ENCODE data around the gene MAML1. TPM values are rescaled to one million over a fixed set of nuclear protein-coding genes. Genes with fewer than 3 reads are reported as not detected.
A peak's percentile ranks its signal among the peaks of the same experiment; 100 is the strongest.

The MAML1 gene
- total RNA-seq, 2 donors from 2014 or later: 29.7 TPM

- Histone ChIP-seq H3K4me3 (no peak overlapping the region), H3K36me3 (peaks cover 16% of the 10 kb centered on the region), H3K9me3 (no peaks in the 10 kb centered on the region), H3K27me3 (no peaks in the 10 kb centered on the region), H3K4me1 (peaks cover 56% of the 10 kb centered on the region), H3K27ac (no peak overlapping the region), H3K9ac (ENCODE audit: low read depth in 2 of 2, low read length in 2 of 2) (peak overlapping the region in 1 of 2 donors; percentile 46)
- no peak for TF ChIP-seq CTCF (IDR thresholded peaks at IDR 0.05)
- peak; percentile 15 for DNase-seq
- intact Hi-C loops (cut with DNase I): no loop called here
Measured at GRCh38 chr5:179823937-179824744, 91.5 kb downstream of the MAML1 start.

GRCh38 chr5:179824745-179825112 is 92.1 kb downstream of the MAML1 start:
- Histone ChIP-seq H3K27ac (no peak overlapping the region), H3K9ac (ENCODE audit: low read depth in 2 of 2, low read length in 2 of 2) (peak overlapping the region in 1 of 2 donors; percentile 70), H3K4me3 (no peak overlapping the region), H3K4me1 (peaks cover 51% of the 10 kb centered on the region), H3K9me3 (no peaks in the 10 kb centered on the region), H3K27me3 (no peaks in the 10 kb centered on the region), H3K36me3 (peaks cover 16% of the 10 kb centered on the region)
- intact Hi-C loops (cut with DNase I): no loop called here
- no peak for TF ChIP-seq CTCF (IDR thresholded peaks at IDR 0.05)
- DNase-seq: no peak

GRCh38 chr5:179825655-179826182 is 93.1 kb downstream of the MAML1 start:
- Histone ChIP-seq H3K4me1 (peaks cover 45% of the 10 kb centered on the region), H3K27me3 (no peaks in the 10 kb centered on the region), H3K27ac (peak overlapping the region; percentile 60), H3K9ac (ENCODE audit: low read depth in 2 of 2, low read length in 2 of 2) (peak overlapping the region; percentile 26 to 70), H3K36me3 (peaks cover 16% of the 10 kb centered on the region), H3K4me3 (no peak overlapping the region), H3K9me3 (no peaks in the 10 kb centered on the region)
- DNase-seq: peak; percentile 80
- intact Hi-C loops (cut with DNase I): no loop called here
- TF ChIP-seq CTCF (IDR thresholded peaks at IDR 0.05): no peak

Small RNA genes lying within 50 kb of the gene (microRNA-seq; reads per million reads assigned to microRNA genes)
- 7.7 reads per million, percentile 9 among the genes with 10 or more reads in this experiment for gene MIR1229

Other genes starting within 250 kb of the MAML1 start
- gene RUFY1, start 182.3 kb upstream of the MAML1 start, total RNA-seq: 10 to 100 TPM; 37.1 to 44.0 TPM
- 100 to 1,000 TPM; 332 to 510 TPM for gene HNRNPH1, start 109.2 kb upstream of the MAML1 start, total RNA-seq
- gene CBY3, start 51.8 kb upstream of the MAML1 start, total RNA-seq: not detected
- 100 to 1,000 TPM; 571 to 818 TPM for gene CANX, start 33.9 kb upstream of the MAML1 start, total RNA-seq
- gene LTC4S, start 61.2 kb downstream of the MAML1 start, total RNA-seq: 1 to 10 TPM; 5.3 to 5.4 TPM
- 100 to 1,000 TPM; 332 to 540 TPM for gene MGAT4B, start 74.0 kb downstream of the MAML1 start, total RNA-seq
- gene SQSTM1, start 88.1 kb downstream of the MAML1 start, total RNA-seq: 100 to 1,000 TPM; 262 to 388 TPM
- 10 to 100 TPM in 1 of 2 donors, 1 to 10 TPM in 1; 8.6 to 17.5 TPM for gene MRNIP, start 126.0 kb downstream of the MAML1 start, total RNA-seq
- 100 to 1,000 TPM in 1 of 2 donors, 10 to 100 TPM in 1; 89.3 to 136 TPM for gene TBC1D9B, start 175.1 kb downstream of the MAML1 start, total RNA-seq

Measured in colonic mucosa (tissue), 4 donors.